Stimulated activated CD8-positive, alpha-beta memory T cell treated with anti-CD3 and anti-CD28 coated beads, Interleukin-12 subunit alpha, Interleukin-12 subunit beta, amount 100 ng/mL, for 24 hours (primary cell): ENCODE results near the gene NINJ1.
"Not testable (repeated sequence)": the region's sequence is repeated elsewhere in the genome, so short reads cannot be mapped to it uniquely, and the experiment has no call there.

Source experiments
- DNase-seq: peaks from one replicate; pipeline ENCODE4 v3.0.0-alpha.2; 2020; ENCODE audit errors: extremely low read depth

Gene NINJ1

GRCh38 chr9:93159601-93160471 lies 25.8 kb upstream of the NINJ1 start:
- DNase-seq = no peak

GRCh38 chr9:93156475-93157008 lies 22.5 kb upstream of the NINJ1 start:
- no peak for DNase-seq

- DNase-seq = no peak
These were observed 21.8 kb upstream of the NINJ1 start for GRCh38 chr9:93155716-93156474.

- DNase-seq = no peak
These were observed 20.3 kb upstream of the NINJ1 start for GRCh38 chr9:93154293-93154903.

GRCh38 chr9:93151097-93151784 lies 17.2 kb upstream of the NINJ1 start:
- no peak for DNase-seq

- DNase-seq = no peak
These were observed 15.3 kb upstream of the NINJ1 start for GRCh38 chr9:93149361-93149760.

- DNase-seq = no peak
These were observed 14.7 kb upstream of the NINJ1 start for GRCh38 chr9:93148721-93149120.

GRCh38 chr9:93147632-93148031 lies 13.6 kb upstream of the NINJ1 start:
- DNase-seq = no peak

- DNase-seq = not testable (repeated sequence)
These were observed 12.6 kb upstream of the NINJ1 start for GRCh38 chr9:93146696-93147095.

- DNase-seq = no peak
These were observed 9.9 kb upstream of the NINJ1 start for GRCh38 chr9:93143830-93144530.

- DNase-seq = no peak
These were observed 7.9 kb upstream of the NINJ1 start for GRCh38 chr9:93141771-93142483.

- DNase-seq = no peak
These were observed 5.5 kb upstream of the NINJ1 start for GRCh38 chr9:93139365-93140182.

- no peak for DNase-seq
These were observed 4.2 kb upstream of the NINJ1 start for GRCh38 chr9:93138171-93138764.

GRCh38 chr9:93137362-93137761 lies 3.3 kb upstream of the NINJ1 start:
- DNase-seq = no peak

- no peak for DNase-seq
These were observed 2.0 kb upstream of the NINJ1 start for GRCh38 chr9:93136011-93136440.

GRCh38 chr9:93134740-93135444 lies 841 bp upstream of the NINJ1 start:
- DNase-seq = no peak

GRCh38 chr9:93133681-93134014 lies 403 bp downstream of the NINJ1 start:
- no peak for DNase-seq

GRCh38 chr9:93132946-93133680 lies 938 bp downstream of the NINJ1 start:
- no peak for DNase-seq
